IPS-NIHi11 (cell line): ENCODE results near the gene STH.
"Not testable (repeated sequence)": the region's sequence is repeated elsewhere in the genome, so short reads cannot be mapped to it uniquely, and the experiment has no call there.

Experiments
- DNase-seq: peaks from one replicate; pipeline ENCODE4 v3.0.0; 2012; ENCODE audit warnings: mixed read lengths, low spot score

The STH gene

GRCh38 chr17:46007461-46007965 lies 8.5 kb downstream of the STH start:
- DNase-seq: no peak

GRCh38 chr17:46008591-46008990 lies 9.5 kb downstream of the STH start:
- no peak for DNase-seq

- DNase-seq: no peak
Observed at GRCh38 chr17:46009681-46010596, 10.9 kb downstream of the STH start.

GRCh38 chr17:46010597-46011186 lies 11.6 kb downstream of the STH start:
- no peak for DNase-seq

GRCh38 chr17:46011711-46012505 lies 12.9 kb downstream of the STH start:
- no peak for DNase-seq

GRCh38 chr17:46012506-46013079 lies 13.5 kb downstream of the STH start:
- DNase-seq: no peak

GRCh38 chr17:46013127-46013501 lies 14.1 kb downstream of the STH start:
- DNase-seq: no peak

- DNase-seq: no peak
Observed at GRCh38 chr17:46013502-46014165, 14.6 kb downstream of the STH start.

- not testable (repeated sequence) for DNase-seq
Observed at GRCh38 chr17:46019408-46019925, 20.4 kb downstream of the STH start.

GRCh38 chr17:46020023-46020761 lies 21.1 kb downstream of the STH start:
- no peak for DNase-seq

- DNase-seq: no peak
Observed at GRCh38 chr17:46020998-46021397, 21.9 kb downstream of the STH start.

- DNase-seq: not testable (repeated sequence)
Observed at GRCh38 chr17:46023366-46023765, 24.3 kb downstream of the STH start.

GRCh38 chr17:46023783-46024388 lies 24.8 kb downstream of the STH start:
- DNase-seq: no peak

GRCh38 chr17:46024590-46024989 lies 25.5 kb downstream of the STH start:
- DNase-seq: no peak

- DNase-seq: no peak
Observed at GRCh38 chr17:46025060-46025459, 26.0 kb downstream of the STH start.

GRCh38 chr17:46025510-46026165 lies 26.6 kb downstream of the STH start:
- DNase-seq: no peak

GRCh38 chr17:46026166-46027047 lies 27.4 kb downstream of the STH start:
- no peak for DNase-seq
